OCI-LY3 (cell line): ENCODE data around the gene HERC3.

Experiments used
- H2AFZ ChIP-seq: fragments of 200-600, 300-600 bp; shearing (Covaris generic); 2 replicates; pipeline ENCODE4 v1.6.0; 2014; ENCODE audit warnings: antibody characterized with exemption, low read depth, low read length
- H3K27ac ChIP-seq: fragments of 200-600, 300-600 bp; sonication (generic); 2 replicates; pipeline ENCODE4 v1.5.1; 2014; ENCODE audit warnings: mild to moderate bottlenecking, low read length, moderate library complexity, mixed read lengths
- H3K27me3 ChIP-seq: fragments of 200-600, 300-600 bp; sonication (generic); 2 replicates; pipeline ENCODE4 v1.6.1; 2014; ENCODE audit warnings: low read depth, low read length, mixed read lengths
- H3K36me3 ChIP-seq: fragments of 200-600, 300-600 bp; sonication (generic); replicated peaks from 2 replicates; pipeline ENCODE3; 2014; ENCODE audit warnings: low read depth, low read length, mixed read lengths
- H3K4me1 ChIP-seq: fragments of 300-600, 200-600 bp; sonication (generic); 2 replicates; pipeline ENCODE4 v1.6.1; 2014; ENCODE audit warnings: low read length, mixed read lengths
- H3K4me2 ChIP-seq: fragments of 200-600, 300-600 bp; sonication (generic); 2 replicates; pipeline ENCODE4 v1.6.1; 2014; ENCODE audit warnings: low read length, mixed read lengths
- H3K4me3 ChIP-seq: fragments of 300-600, 200-600 bp; sonication (generic); 2 replicates; pipeline ENCODE4 v1.5.1; 2014; ENCODE audit warnings: antibody characterized with exemption, mild to moderate bottlenecking, low read length, moderate library complexity
- H3K79me2 ChIP-seq: fragments of 300-600, 200-600 bp; shearing (Covaris generic); 2 replicates; pipeline ENCODE4 v1.6.1; 2014; ENCODE audit warnings: mild to moderate bottlenecking, low read length, mixed read lengths
- H3K9ac ChIP-seq: fragments of 300-600, 200-600 bp; shearing (Covaris generic); 2 replicates; pipeline ENCODE4 v1.6.0; 2014; ENCODE audit warnings: mild to moderate bottlenecking, low read length, moderate library complexity
- H3K9me3 ChIP-seq: fragments of 200-600, 300-600 bp; shearing (Covaris generic); 2 replicates; pipeline ENCODE4 v1.6.1; 2014; ENCODE audit warnings: low read length, mixed read lengths; ENCODE audit not compliant: insufficient read depth
- H4K20me1 ChIP-seq: fragments of 200-600, 300-600 bp; sonication (generic); 2 replicates; pipeline ENCODE4 v1.6.1; 2016; ENCODE audit warnings: low read length, mixed read lengths; ENCODE audit not compliant: insufficient read depth
- EZH2phosphoT487 ChIP-seq: fragments of 200-600 bp; shearing (Covaris generic); IDR thresholded peaks from 2 replicates; pipeline ENCODE4 v1.6.1; 2018; ENCODE audit warnings: antibody characterized with exemption, mixed run types, low read depth
- TF ChIP-seq, protein P1 (sequence below): fragments of 200-600, 300-600 bp; sonication (generic); IDR thresholded peaks from 2 replicates; pipeline ENCODE4 v1.5.1; 2014; ENCODE audit warnings: antibody characterized with exemption, low read length, low read depth

HERC3 gene

DNA sequence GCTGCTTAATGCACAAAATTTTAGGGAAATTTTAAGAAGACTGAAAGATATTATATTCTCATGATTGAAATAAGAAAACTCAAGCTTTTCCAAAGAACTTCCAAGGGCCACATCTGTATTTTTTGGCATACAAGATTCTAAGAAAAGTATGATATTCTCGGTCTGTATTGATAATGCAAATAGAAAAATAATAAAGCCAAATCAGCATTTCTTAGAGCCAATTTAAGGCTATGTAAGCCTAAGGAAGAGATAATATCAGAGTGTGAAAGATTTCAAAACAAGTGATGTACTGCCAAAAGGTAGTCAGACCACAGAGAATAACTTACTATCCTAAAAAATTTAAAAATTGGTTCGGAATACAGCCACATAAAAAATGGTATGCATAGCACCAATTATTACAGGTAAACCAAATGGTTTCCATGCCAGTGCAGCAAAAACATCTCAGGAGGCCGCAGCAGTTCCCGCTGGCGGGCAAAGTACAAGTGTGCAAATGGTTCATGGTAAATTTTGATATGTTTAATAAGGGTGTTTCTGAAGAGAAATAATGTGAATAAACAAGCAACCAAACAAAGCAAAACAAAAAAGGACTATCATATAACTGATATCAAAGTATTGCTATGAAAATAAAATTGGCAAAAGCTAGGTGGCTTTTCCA lies 140.6 kb downstream of the HERC3 start:
- no peak overlapping the region for H3K9ac ChIP-seq
- no peaks in the 10 kb centered on the region for H3K9me3 ChIP-seq
- H3K79me2 ChIP-seq, result no peaks in the 10 kb centered on the region
- peaks cover 26% of the 10 kb centered on the region for H3K4me1 ChIP-seq
- H3K27ac ChIP-seq, result no peak overlapping the region
- peaks cover 5% of the 10 kb centered on the region; the same call in 1 of the 2 replicates for H4K20me1 ChIP-seq
- H2AFZ ChIP-seq, result no peak overlapping the region
- H3K4me2 ChIP-seq, result no peak overlapping the region
- 0 out of 2 replicates have a peak, but pooled peaks cover 4% of the 10 kb centered on the region for H3K27me3 ChIP-seq
- no peak overlapping the region for H3K4me3 ChIP-seq
- H3K36me3 ChIP-seq, result peaks cover 10% of the 10 kb centered on the region
- TF ChIP-seq, protein P1, sequence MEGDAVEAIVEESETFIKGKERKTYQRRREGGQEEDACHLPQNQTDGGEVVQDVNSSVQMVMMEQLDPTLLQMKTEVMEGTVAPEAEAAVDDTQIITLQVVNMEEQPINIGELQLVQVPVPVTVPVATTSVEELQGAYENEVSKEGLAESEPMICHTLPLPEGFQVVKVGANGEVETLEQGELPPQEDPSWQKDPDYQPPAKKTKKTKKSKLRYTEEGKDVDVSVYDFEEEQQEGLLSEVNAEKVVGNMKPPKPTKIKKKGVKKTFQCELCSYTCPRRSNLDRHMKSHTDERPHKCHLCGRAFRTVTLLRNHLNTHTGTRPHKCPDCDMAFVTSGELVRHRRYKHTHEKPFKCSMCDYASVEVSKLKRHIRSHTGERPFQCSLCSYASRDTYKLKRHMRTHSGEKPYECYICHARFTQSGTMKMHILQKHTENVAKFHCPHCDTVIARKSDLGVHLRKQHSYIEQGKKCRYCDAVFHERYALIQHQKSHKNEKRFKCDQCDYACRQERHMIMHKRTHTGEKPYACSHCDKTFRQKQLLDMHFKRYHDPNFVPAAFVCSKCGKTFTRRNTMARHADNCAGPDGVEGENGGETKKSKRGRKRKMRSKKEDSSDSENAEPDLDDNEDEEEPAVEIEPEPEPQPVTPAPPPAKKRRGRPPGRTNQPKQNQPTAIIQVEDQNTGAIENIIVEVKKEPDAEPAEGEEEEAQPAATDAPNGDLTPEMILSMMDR, result no peak
- TF ChIP-seq EZH2phosphoT487, result no peak

DNA sequence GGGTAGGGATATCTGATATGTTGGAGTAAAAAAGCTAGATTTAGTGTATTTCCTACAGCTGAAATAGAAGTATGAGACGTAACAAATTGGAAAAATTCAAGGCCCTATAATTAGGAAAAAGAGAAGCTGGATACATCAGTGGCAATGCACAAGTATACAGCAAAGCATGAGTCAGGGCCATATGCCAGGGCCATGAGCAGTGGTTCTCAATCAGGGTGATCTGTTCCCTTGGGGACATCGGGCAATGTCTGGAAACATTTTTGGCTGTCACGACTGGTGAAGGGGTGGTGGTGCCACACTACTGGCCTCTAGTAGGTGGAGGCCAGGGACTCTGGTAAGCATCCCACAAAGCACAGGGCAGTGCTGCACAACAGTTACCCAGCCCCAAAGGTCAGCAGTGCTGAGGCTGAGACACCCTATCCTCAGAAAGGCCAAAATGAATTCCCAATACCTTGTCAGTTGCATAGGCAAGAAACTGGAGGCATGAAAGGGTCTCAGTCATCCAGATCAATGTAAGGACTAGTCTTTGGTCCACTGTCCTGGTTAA lies 142.2 kb downstream of the HERC3 start:
- peaks cover 13% of the 10 kb centered on the region; the same call in 1 of the 2 replicates for H4K20me1 ChIP-seq
- 0 out of 2 replicates have a peak, but pooled peaks cover 4% of the 10 kb centered on the region for H3K27me3 ChIP-seq
- H3K4me1 ChIP-seq, result peaks cover 28% of the 10 kb centered on the region
- H3K4me3 ChIP-seq, result no peak overlapping the region
- H3K79me2 ChIP-seq, result no peaks in the 10 kb centered on the region
- no peaks in the 10 kb centered on the region for H3K9me3 ChIP-seq
- H3K4me2 ChIP-seq, result no peak overlapping the region
- H3K27ac ChIP-seq, result no peak overlapping the region
- no peak overlapping the region for H2AFZ ChIP-seq
- H3K9ac ChIP-seq, result no peak overlapping the region
- TF ChIP-seq EZH2phosphoT487, result no peak
- TF ChIP-seq, protein P1, result no peak
- H3K36me3 ChIP-seq, result peaks cover 7% of the 10 kb centered on the region

DNA sequence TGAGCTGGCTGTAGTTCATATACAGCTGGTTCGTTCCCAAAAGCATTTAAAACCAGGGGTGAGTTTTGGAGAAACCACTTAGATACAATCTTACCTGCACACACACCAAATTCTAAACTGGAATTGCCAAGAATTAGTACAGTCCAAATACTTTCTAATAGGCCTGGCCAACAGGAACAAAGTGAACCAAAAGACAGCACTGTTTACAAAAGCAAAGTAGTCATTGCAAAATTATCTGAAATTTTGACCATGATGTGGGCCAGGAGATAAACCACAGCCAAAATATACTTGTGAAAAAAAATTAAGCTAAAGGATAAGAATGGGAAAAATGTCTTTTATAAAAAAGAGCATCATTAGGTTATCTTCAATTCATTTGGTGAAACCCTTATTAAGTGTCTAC lies 143.3 kb downstream of the HERC3 start:
- no peak overlapping the region for H2AFZ ChIP-seq
- no peak overlapping the region for H3K9ac ChIP-seq
- no peak overlapping the region for H3K4me3 ChIP-seq
- peaks cover 7% of the 10 kb centered on the region for H3K36me3 ChIP-seq
- peak overlapping the region; percentile 75 for H3K4me2 ChIP-seq
- H3K4me1 ChIP-seq, result peaks cover 28% of the 10 kb centered on the region
- H3K27ac ChIP-seq, result no peak overlapping the region
- H3K27me3 ChIP-seq, result 0 out of 2 replicates have a peak, but pooled peaks cover 4% of the 10 kb centered on the region
- no peak for TF ChIP-seq EZH2phosphoT487
- TF ChIP-seq, protein P1, result no peak
- H3K79me2 ChIP-seq, result no peaks in the 10 kb centered on the region
- H3K9me3 ChIP-seq, result no peaks in the 10 kb centered on the region
- peaks cover 13% of the 10 kb centered on the region; the same call in 1 of the 2 replicates for H4K20me1 ChIP-seq

DNA sequence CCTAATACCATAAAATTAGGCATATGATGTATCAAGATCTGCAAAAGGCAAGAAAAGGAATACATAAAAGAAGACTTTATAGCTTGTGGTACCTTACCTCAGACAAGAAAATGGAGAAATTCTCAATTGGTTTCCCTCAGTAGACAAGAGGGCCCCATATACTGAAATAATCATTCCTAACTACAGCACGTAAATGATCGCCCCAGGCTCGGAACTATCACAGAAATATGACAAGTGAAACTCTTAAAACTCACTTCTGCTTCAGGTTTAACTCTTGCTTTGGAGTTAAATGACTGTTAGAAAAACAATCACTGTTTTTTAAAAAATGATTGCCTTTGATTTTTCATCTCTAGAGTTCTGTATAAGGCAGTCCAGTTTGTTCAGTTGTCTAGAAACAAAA lies 144.0 kb downstream of the HERC3 start:
- H3K79me2 ChIP-seq, result no peaks in the 10 kb centered on the region
- peaks cover 28% of the 10 kb centered on the region for H3K4me1 ChIP-seq
- H3K4me2 ChIP-seq, result peak overlapping the region; percentile 75
- no peak overlapping the region for H3K9ac ChIP-seq
- H4K20me1 ChIP-seq, result peaks cover 13% of the 10 kb centered on the region; the same call in 1 of the 2 replicates
- H3K27me3 ChIP-seq, result 0 out of 2 replicates have a peak, but pooled peaks cover 4% of the 10 kb centered on the region
- no peak overlapping the region for H3K27ac ChIP-seq
- H3K9me3 ChIP-seq, result no peaks in the 10 kb centered on the region
- H2AFZ ChIP-seq, result no peak overlapping the region
- H3K36me3 ChIP-seq, result peaks cover 7% of the 10 kb centered on the region
- H3K4me3 ChIP-seq, result peak overlapping the region; percentile 49
- TF ChIP-seq, protein P1, result no peak
- peak; percentile 79; the same call in 1 of the 2 replicates for TF ChIP-seq EZH2phosphoT487
